Stimulated activated CD4-positive, alpha-beta T cell treated with anti-CD3 and anti-CD28 coated beads, Interleukin-2, amount 100 ng/mL, for 48 hours (primary cell): ENCODE results near the gene SLCO4A1.

Experiments used
- DNase-seq, 2 donors: peaks; one replicate each; pipeline ENCODE4 v3.0.0-alpha.2; 2020

Gene SLCO4A1

GRCh38 chr20:62688855-62689460 is 46.7 kb downstream of the SLCO4A1 start:
- no peak for DNase-seq

- no peak for DNase-seq
Measured at GRCh38 chr20:62689861-62690260, 47.6 kb downstream of the SLCO4A1 start.

- no peak for DNase-seq
Measured at GRCh38 chr20:62690261-62690820, 48.0 kb downstream of the SLCO4A1 start.

GRCh38 chr20:62691487-62691886 is 49.2 kb downstream of the SLCO4A1 start:
- DNase-seq = no peak

GRCh38 chr20:62692176-62692575 is 49.9 kb downstream of the SLCO4A1 start:
- DNase-seq = no peak

GRCh38 chr20:62692801-62693523 is 50.7 kb downstream of the SLCO4A1 start:
- DNase-seq = no peak

GRCh38 chr20:62693524-62693922 is 51.2 kb downstream of the SLCO4A1 start:
- no peak for DNase-seq

- DNase-seq = no peak
Measured at GRCh38 chr20:62694106-62694505, 51.8 kb downstream of the SLCO4A1 start.

GRCh38 chr20:62694868-62695267 is 52.6 kb downstream of the SLCO4A1 start:
- no peak for DNase-seq

GRCh38 chr20:62695448-62696414 is 53.4 kb downstream of the SLCO4A1 start:
- no peak for DNase-seq

GRCh38 chr20:62696434-62696957 is 54.2 kb downstream of the SLCO4A1 start:
- DNase-seq = no peak

GRCh38 chr20:62696989-62697388 is 54.7 kb downstream of the SLCO4A1 start:
- DNase-seq = no peak

- DNase-seq = no peak
Measured at GRCh38 chr20:62697468-62697912, 55.2 kb downstream of the SLCO4A1 start.

GRCh38 chr20:62698231-62698630 is 55.9 kb downstream of the SLCO4A1 start:
- DNase-seq = no peak

GRCh38 chr20:62699296-62699695 is 57.0 kb downstream of the SLCO4A1 start:
- DNase-seq = no peak

- DNase-seq = no peak
Measured at GRCh38 chr20:62699741-62700140, 57.4 kb downstream of the SLCO4A1 start.

- no peak for DNase-seq
Measured at GRCh38 chr20:62700261-62700930, 58.1 kb downstream of the SLCO4A1 start.

GRCh38 chr20:62701161-62702012 is 59.1 kb downstream of the SLCO4A1 start:
- no peak for DNase-seq

- no peak for DNase-seq
Measured at GRCh38 chr20:62702013-62702300, 59.7 kb downstream of the SLCO4A1 start.

GRCh38 chr20:62702895-62703852 is 60.9 kb downstream of the SLCO4A1 start:
- peak in 1 of 2 donors; percentile 19 for DNase-seq
